SK-N-SH (cell line): ENCODE measurements around the gene KCTD21.

ENCODE experiments used
- CTCF ChIP-seq: fragments of 200-600 bp; sonication (generic); IDR thresholded peaks from 2 replicates; pipeline ENCODE4 v1.6.1; 2017; ENCODE audit warnings: antibody characterized with exemption, mild to moderate bottlenecking, moderate library complexity
- EP300 ChIP-seq, 2 experiments: IDR thresholded peaks; 2 replicates each; pipeline versions ENCODE4 v1.4.0 to v1.6.1; 2012; ENCODE audit warnings: borderline replicate concordance in 1 of 2, low read depth in 1 of 2, low read length in 1 of 2
- EZH2phosphoT487 ChIP-seq: fragments of 200-600 bp; sonication (generic); IDR thresholded peaks from 2 replicates; pipeline ENCODE4 v1.6.1; 2017; ENCODE audit warnings: low read depth, mixed run types, mild to moderate bottlenecking, antibody characterized with exemption, moderate library complexity, borderline replicate concordance
- FOXM1 ChIP-seq: IDR thresholded peaks from 2 replicates; pipeline ENCODE4 v1.4.0; 2012; ENCODE audit warnings: low read depth, mild to moderate bottlenecking
- RAD21 ChIP-seq: IDR thresholded peaks from 2 replicates; pipeline ENCODE4 v1.6.1; 2012; ENCODE audit warnings: mild to moderate bottlenecking, low read length
- REST ChIP-seq: IDR thresholded peaks from 2 replicates; pipeline ENCODE4 v1.6.1; 2012; ENCODE audit warnings: mild to moderate bottlenecking, low read depth, low read length, moderate library complexity
- USF1 ChIP-seq: IDR thresholded peaks from 2 replicates; pipeline ENCODE4 v1.4.0; 2012; ENCODE audit warnings: low read depth, borderline replicate concordance
- YY1 ChIP-seq: IDR thresholded peaks from 2 replicates; pipeline ENCODE4 v1.4.0; 2012; ENCODE audit warnings: low read depth, mild to moderate bottlenecking

- TF ChIP-seq CTCF: no peak
- no peak for TF ChIP-seq YY1
- TF ChIP-seq REST: no peak
- TF ChIP-seq RAD21: no peak
- no peak for TF ChIP-seq EP300 (IDR thresholded peaks at IDR 0.05; ENCODE audit: borderline replicate concordance in 1 of 2, low read depth in 1 of 2, low read length in 1 of 2)
- no peak for TF ChIP-seq EZH2phosphoT487
- no peak for TF ChIP-seq FOXM1
- TF ChIP-seq USF1: no peak
These were observed 24.0 kb downstream of the KCTD21 start for GRCh38 chr11:78164471-78164870.
